Sigmoid colon (tissue), 7 donors: Measurements from ENCODE around the gene BICRA. TPM values are rescaled to one million over a fixed set of nuclear protein-coding genes. Genes with fewer than 3 reads are reported as not detected.
"Not testable (repeated sequence)": the region's sequence is repeated elsewhere in the genome, so short reads cannot be mapped to it uniquely, and the experiment has no call there.

ENCODE experiments used
- DNase-seq: peaks from one replicate; pipeline ENCODE4 v3.0.0-alpha.2; 2019
- H3K27ac ChIP-seq, 4 donors: fragments of 200-600 bp; sonication (generic); one replicate each; pipeline ENCODE4 v1.5.1; 2016 to 2019; ENCODE audit warnings: mild to moderate bottlenecking in 1 of 4
- H3K27me3 ChIP-seq, 3 donors: fragments of 200-600 bp; sonication (generic); one replicate each; pipeline ENCODE4 v1.5.1; 2019; ENCODE audit warnings: mild to moderate bottlenecking in 1 of 3
- H3K36me3 ChIP-seq, 4 donors: fragments of 200-600 bp; sonication (generic); one replicate each; pipeline ENCODE4 v1.5.1; 2016 to 2019
- H3K4me1 ChIP-seq, 4 donors: fragments of 200-600 bp; sonication (generic); one replicate each; pipeline ENCODE4 v1.5.1; 2017 to 2019
- H3K4me3 ChIP-seq, 4 donors: fragments of 200-600 bp; sonication (generic); one replicate each; pipeline ENCODE4 v1.5.1; 2017 to 2019; ENCODE audit warnings: mild to moderate bottlenecking in 2 of 4, moderate library complexity in 1 of 4
- H3K9me3 ChIP-seq, 4 donors: fragments of 200-600 bp in 3 of 4; sonication (generic) in 3 of 4; one replicate each; pipeline versions ENCODE4 v1.5.1 to v1.6.1; 2013 to 2019
- CTCF ChIP-seq, 4 experiments: fragments of 450-650 bp in 3 of 4; fragments of 200-600 bp in 1 of 4; IDR thresholded peaks; one replicate each; pipeline ENCODE4 v1.5.1; 2016 to 2019; ENCODE audit warnings: antibody characterized with exemption in 4 of 4, mild to moderate bottlenecking in 3 of 4, moderate library complexity in 2 of 4
- EP300 ChIP-seq, 4 donors: sonication (generic); formaldehyde crosslinking; IDR thresholded peaks; one replicate each; pipeline ENCODE4 v1.6.1; 2017; ENCODE audit warnings: antibody characterized with exemption in 4 of 4
- POLR2A ChIP-seq, 2 donors: fragments of 450-650 bp; IDR thresholded peaks; one replicate each; pipeline ENCODE4 v1.6.1; 2016; ENCODE audit warnings: antibody characterized with exemption in 2 of 2, mild to moderate bottlenecking in 2 of 2, moderate library complexity in 2 of 2
- POLR2AphosphoS5 ChIP-seq, 4 donors: sonication (generic); formaldehyde crosslinking; IDR thresholded peaks; one replicate each; pipeline ENCODE4 v1.6.1; 2017; ENCODE audit warnings: antibody characterized with exemption in 4 of 4
- WGBS, 2 donors: extraction: QIAGEN DNeasy Blood & Tissue Kit; methylation state at CpG; one replicate each; pipeline ENCODE4 v1.1.7; 2013; 5-methylcytosine and 5-hydroxymethylcytosine counted together
- intact Hi-C: fragments of 100-400 bp; cut with DNase I; formaldehyde crosslinking; loops from one replicate; pipeline ENCODE4 v1.15.1; 2023
- polyA plus RNA-seq, 3 donors: library from polyadenylated mRNA; stranded (reverse); fragments of 200-250 nt; gene quantifications; one replicate each; pipeline ENCODE4 v1.2.3, GENCODE V29; 2013
- total RNA-seq, 4 donors: library from RNA; depleted of rRNA; stranded (reverse); fragments of >200 nt; gene quantifications; one replicate each; pipeline ENCODE4 v1.1.0, GENCODE V29; 2016
- donor health status: healthy with polysubstance abuse.
- donor health status: Bipolar disorder and iron deficiency.
- donor health status: healthy.

BICRA gene
- total and polyA plus RNA-seq, 7 donors, result 1.8 to 21.6 (median 10.3) TPM

GRCh38 chr19:47661611-47662010, 52.7 kb downstream of the BICRA start:
- H3K27me3 ChIP-seq, result no peaks in the 10 kb centered on the region
- H3K9me3 ChIP-seq, result no peaks in the 10 kb centered on the region
- H3K4me1 ChIP-seq, result peaks cover 0 to 87% (median 83%) of the 10 kb centered on the region in 4 donors
- no peak overlapping the region for H3K4me3 ChIP-seq
- intact Hi-C loops, result no loop called here
- H3K36me3 ChIP-seq, result no peaks in the 10 kb centered on the region
- TF ChIP-seq POLR2AphosphoS5 (IDR thresholded peaks at IDR 0.05) (no peak), CTCF (IDR thresholded peaks at IDR 0.05) (no peak), POLR2A (IDR thresholded peaks at IDR 0.05) (no peak), EP300 (IDR thresholded peaks at IDR 0.05) (no peak)
- no peak for DNase-seq
- peak overlapping the region; percentile 93 to 98 (median 98) for H3K27ac ChIP-seq
- 88 to 93% methylated on average over 4 of the region's 4 CpGs for WGBS, 2 donors

DNA sequence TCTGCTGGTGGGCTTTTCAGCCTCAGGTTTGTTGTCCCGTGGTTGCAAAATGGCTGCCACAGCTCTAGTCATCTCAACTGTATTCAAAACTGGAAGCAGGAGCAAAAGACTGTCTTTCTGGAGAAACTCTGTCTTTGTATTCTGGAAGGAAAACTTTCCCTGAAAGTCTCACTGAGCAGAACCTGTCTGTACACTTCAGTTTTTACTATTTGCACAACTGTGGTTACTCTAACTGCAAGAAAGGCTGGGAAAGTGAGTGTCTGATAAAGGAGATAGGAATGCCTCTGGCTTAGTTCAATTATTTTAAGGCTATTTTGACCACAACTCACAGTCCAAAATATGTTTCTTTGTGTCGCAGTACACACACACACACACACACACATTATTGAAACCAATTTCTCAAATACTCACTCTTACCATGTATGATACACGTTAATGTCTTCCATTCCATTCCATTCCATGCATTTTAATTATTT, 54.5 kb downstream of the BICRA start:
- intact Hi-C loops, result no loop called here
- no peaks in the 10 kb centered on the region for H3K9me3 ChIP-seq
- TF ChIP-seq POLR2AphosphoS5 (IDR thresholded peaks at IDR 0.05) (no peak), EP300 (IDR thresholded peaks at IDR 0.05) (no peak), CTCF (IDR thresholded peaks at IDR 0.05) (no peak), POLR2A (IDR thresholded peaks at IDR 0.05) (no peak)
- no peaks in the 10 kb centered on the region for H3K27me3 ChIP-seq
- no peak for DNase-seq
- WGBS, 2 donors, result 76 to 86% methylated on average over 3 of the region's 3 CpGs
- H3K27ac ChIP-seq, result peak overlapping the region; percentile 93 to 98 (median 98)
- peaks cover 0 to 97% (median 94%) of the 10 kb centered on the region in 4 donors for H3K4me1 ChIP-seq
- no peaks in the 10 kb centered on the region for H3K36me3 ChIP-seq
- H3K4me3 ChIP-seq, result peak overlapping the region in 2 of 4 donors; percentile 19 to 27

DNA sequence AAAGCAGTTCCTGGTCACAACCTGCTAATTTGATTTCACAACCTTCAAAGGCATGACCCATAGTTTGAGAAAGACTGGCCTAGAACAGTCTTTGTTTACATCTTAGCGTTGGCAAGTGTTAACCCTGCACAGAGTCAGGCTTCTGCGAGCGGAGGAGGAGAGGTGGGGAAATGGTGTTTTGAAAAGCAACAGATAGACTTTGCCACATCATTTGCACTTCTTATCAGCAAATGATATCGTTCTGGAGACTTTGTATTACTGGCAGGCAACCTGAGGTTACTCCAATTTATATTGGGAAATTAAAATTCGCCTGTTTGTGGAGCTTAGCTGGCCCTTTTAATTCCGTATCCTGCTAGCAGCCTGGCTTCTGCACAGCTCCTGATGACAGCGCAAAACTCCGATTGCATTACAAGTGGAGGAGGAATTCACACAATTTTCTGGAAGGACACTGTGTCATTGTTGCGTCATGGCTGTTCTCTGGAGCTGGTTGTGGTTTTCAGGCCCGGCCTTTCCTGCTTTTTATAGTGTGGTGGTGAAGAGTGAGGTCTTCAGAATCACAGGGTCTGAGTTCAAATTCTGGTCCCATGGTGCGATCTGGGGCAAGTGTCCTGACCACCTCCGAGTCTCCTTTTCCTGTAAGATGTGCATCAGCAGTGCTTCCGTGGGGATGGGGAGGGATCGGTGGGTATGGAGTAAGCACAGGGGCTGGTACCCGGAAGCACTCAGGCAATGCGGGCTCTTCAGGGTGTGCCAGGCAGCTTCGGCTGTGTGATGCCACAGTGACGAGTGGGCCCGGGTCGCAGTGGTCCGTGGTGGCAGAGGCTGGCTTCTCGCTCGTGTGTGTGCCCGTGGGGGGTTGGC, 55.2 kb downstream of the BICRA start:
- peak; percentile 80 to 90 (median 84) for TF ChIP-seq POLR2AphosphoS5 (IDR thresholded peaks at IDR 0.05)
- peak in 1 of 2 donors; percentile 40 for TF ChIP-seq POLR2A (IDR thresholded peaks at IDR 0.05)
- TF ChIP-seq CTCF (IDR thresholded peaks at IDR 0.05), result no peak
- peak; percentile 85 to 96 (median 94) for TF ChIP-seq EP300 (IDR thresholded peaks at IDR 0.05)
- Histone ChIP-seq H3K9me3 (no peaks in the 10 kb centered on the region), H3K4me1 (peaks cover 0 to 94% (median 91%) of the 10 kb centered on the region in 4 donors), H3K27me3 (no peaks in the 10 kb centered on the region), H3K27ac (peak overlapping the region; percentile 93 to 98 (median 98)), H3K36me3 (no peaks in the 10 kb centered on the region), H3K4me3 (peak overlapping the region in 3 of 4 donors; percentile 5 to 27 (median 19))
- intact Hi-C loops, result loop anchor here (2.0 kb wide), 3 partner anchors 31 to 63 kb away; partner anchors contain the start of gene BICRA
- 61 to 76% methylated on average over 24 of the region's 24 CpGs for WGBS, 2 donors
- peak; percentile 95 for DNase-seq

- H3K4me3 ChIP-seq, H3K9me3 ChIP-seq, intact Hi-C loops, H3K27me3 ChIP-seq, DNase-seq: not testable (repeated sequence)
- Histone ChIP-seq H3K4me1 (peaks cover 0 to 52% (median 49%) of the 10 kb centered on the region in 4 donors), H3K27ac (peak overlapping the region in 1 of 4 donors; percentile 98), H3K36me3 (peaks cover 6 to 22% (median 11%) of the 10 kb centered on the region in 4 donors)
- WGBS, 2 donors, result 91 to 93% methylated on average over 13 of the region's 13 CpGs
Measured at GRCh38 chr19:47668556-47668955, 59.6 kb downstream of the BICRA start.

- Histone ChIP-seq H3K27ac (no peak overlapping the region), H3K36me3 (peaks cover 10 to 44% (median 24%) of the 10 kb centered on the region in 4 donors)
- 90 to 96% methylated on average over 8 of the region's 8 CpGs for WGBS, 2 donors
Measured at GRCh38 chr19:47670736-47671135, 61.8 kb downstream of the BICRA start.

More at GRCh38 chr19:47670736-47671135, 61.8 kb downstream of the BICRA start:
- intact Hi-C loops, result no loop called here
- no peaks in the 10 kb centered on the region for H3K27me3 ChIP-seq
- no peak for DNase-seq
- H3K4me3 ChIP-seq, result no peak overlapping the region
- H3K9me3 ChIP-seq, result no peaks in the 10 kb centered on the region
- TF ChIP-seq POLR2AphosphoS5 (IDR thresholded peaks at IDR 0.05) (no peak), CTCF (IDR thresholded peaks at IDR 0.05) (no peak), EP300 (IDR thresholded peaks at IDR 0.05) (no peak)
- peaks cover 0 to 31% (median 28%) of the 10 kb centered on the region in 4 donors for H3K4me1 ChIP-seq
